GM12873 (cell line): ENCODE results near the gene LRMDA.

Source experiments
- TF ChIP-seq, protein P1 (sequence below): IDR thresholded peaks from 2 replicates; pipeline ENCODE4 v1.5.1; 2012; ENCODE audit warnings: low read depth, mild to moderate bottlenecking, moderate library complexity, low read length, control low read depth; ENCODE audit not compliant: insufficient read depth; ENCODE audit errors: missing control alignments

The LRMDA gene

DNA sequence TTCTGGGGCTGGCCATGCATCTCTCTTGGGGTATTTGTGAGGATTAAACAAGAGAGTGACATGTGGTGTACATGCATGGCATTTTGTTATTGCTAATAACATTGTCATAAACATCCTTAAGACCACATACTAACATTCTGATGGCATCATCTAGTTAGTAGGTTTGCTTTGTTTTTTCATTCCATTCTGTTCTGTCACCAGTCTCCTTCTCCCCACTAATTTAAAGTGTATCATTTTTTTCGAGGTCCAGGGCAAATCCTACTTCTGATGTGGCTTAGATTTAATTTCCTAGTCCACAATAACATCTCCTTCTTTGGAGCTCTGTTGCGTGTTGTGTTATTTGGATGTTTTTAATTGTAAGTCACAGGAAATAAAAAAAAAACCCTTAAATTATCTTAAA lies 248.1 kb downstream of the LRMDA start:
- TF ChIP-seq, protein P1, sequence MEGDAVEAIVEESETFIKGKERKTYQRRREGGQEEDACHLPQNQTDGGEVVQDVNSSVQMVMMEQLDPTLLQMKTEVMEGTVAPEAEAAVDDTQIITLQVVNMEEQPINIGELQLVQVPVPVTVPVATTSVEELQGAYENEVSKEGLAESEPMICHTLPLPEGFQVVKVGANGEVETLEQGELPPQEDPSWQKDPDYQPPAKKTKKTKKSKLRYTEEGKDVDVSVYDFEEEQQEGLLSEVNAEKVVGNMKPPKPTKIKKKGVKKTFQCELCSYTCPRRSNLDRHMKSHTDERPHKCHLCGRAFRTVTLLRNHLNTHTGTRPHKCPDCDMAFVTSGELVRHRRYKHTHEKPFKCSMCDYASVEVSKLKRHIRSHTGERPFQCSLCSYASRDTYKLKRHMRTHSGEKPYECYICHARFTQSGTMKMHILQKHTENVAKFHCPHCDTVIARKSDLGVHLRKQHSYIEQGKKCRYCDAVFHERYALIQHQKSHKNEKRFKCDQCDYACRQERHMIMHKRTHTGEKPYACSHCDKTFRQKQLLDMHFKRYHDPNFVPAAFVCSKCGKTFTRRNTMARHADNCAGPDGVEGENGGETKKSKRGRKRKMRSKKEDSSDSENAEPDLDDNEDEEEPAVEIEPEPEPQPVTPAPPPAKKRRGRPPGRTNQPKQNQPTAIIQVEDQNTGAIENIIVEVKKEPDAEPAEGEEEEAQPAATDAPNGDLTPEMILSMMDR = no peak

DNA sequence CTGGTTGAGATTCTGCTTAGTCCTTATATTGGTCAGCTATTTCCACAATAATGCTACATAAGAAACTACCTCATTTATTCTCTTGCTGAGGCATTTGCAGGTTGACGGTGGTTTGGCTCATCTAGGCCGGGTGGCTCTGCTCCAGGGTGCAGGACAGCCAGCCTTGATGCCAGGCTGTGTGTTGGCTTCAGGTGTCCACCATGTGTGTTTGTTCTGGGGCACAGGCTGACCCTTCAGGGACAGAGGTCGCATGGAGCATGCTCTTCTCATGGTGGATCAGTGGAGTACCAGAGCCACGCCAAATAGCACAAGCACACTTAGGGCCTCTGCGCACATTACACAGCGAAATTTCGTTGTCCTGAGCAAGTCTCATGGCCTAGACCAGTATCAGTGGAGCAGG lies 249.9 kb downstream of the LRMDA start:
- TF ChIP-seq, protein P1 = no peak

DNA sequence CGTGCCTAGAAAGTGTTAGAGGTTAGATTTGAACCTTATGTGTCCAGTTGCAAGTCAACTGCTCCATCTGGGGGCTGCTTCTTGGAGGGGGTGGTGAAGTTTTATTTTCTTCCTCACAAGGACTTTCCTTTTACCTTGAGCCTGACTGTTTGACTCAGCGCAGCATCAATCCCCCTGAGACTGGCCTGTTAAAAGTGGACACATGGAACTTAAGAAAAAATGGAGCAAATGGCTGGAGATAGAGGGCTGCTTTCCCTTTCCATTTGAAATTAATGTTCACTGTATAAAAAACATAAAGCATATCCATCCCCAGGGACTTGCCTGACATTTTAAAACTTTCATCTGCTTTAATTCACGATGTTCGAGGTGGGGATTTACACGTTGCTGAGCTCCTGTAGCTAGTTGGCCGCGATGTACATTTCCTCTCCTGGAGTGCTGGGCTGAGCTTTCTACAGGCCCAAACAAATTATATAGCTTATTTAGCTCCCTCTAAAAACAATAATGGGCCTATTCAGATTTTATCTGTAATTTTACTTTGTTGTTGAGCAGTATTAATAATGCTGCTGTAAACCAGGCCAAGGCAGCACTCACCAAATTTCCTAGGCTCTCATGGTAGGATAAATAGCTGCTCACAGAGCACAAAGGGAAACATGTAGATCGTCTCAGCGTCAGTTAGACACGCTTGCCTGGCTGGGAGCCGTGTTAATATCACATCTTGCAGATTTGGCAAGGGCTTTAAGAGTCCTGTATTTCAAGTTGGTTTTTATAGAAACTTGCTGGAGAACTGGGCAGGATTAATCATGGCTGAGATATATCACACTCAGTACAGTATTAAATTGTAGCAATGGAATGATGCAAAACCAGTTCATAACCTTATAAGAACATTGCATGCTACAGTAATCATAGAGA lies 251.5 kb downstream of the LRMDA start:
- TF ChIP-seq, protein P1 = no peak

DNA sequence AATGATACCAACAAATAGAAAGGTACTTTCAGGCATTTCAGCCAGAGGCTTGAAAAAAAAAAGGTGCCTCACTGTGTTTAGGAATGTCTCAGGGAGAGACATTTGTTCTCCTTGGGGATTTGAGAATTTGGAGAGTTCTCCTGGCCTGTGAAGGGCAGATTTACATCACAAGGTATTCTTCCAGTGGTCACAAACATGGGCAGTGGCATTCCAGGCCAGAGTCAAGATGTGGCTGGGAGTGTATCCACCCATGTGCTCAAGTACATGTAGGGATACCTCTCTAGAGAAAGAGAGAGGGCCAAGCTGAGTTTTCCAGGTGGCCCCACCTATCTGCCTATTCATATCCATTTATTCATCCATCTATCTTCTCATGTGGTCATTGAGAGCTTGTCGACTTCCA lies 253.8 kb downstream of the LRMDA start:
- TF ChIP-seq, protein P1 = no peak

DNA sequence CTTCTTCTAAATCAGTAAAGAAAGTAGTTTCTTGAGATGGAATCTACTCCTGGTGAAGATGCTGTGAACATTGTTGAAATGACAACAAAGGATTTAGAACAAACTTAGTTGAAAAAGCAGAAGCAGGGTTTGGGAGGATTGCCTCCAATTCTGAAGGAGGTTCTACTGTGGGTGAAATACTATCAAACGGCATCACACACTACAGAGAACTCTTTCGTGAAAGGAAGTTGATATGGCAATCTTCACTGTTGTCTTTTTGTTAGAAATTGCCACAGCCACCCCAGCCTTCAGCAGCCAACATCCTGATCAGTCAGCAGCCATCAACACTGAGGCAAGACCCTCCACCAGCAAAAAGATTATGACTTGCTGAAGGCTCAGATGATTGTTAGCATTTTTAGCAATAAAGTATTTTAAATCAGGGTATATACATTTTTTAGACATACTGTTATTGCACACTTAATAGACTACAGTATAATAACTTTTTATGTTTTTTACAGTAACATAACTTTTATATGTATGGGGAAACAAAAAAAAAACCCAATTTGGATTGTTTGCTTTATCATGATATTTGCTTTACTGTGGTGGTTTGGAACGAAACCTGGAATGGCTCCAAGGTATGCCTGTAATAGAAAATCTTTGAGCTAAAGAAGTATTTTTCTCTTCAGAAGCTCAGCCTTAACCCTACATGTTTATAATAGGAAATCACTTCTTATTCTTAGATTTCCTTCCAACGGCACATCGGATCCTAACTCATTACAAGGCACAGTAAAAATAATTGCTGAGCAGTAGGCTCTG lies 257.3 kb downstream of the LRMDA start:
- TF ChIP-seq, protein P1 = no peak

DNA sequence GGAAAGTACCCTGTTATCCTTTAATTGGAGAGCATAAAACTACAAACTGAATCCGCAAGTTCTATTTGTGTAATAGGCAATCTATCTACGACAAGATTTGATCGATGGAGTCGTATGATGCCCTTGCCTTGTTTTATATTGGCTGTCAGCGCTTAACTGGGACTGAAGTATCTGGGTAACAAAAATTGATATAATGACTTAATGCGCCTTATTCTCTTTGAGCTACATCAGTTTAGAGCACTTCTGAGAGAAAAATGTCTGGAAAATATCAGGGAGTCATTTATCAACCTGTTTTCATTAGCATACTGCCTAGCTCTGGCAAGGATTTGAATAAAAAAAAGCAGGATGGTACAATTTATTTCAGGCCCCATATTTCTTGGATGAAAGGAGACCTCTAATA lies 262.1 kb downstream of the LRMDA start:
- TF ChIP-seq, protein P1 = no peak

DNA sequence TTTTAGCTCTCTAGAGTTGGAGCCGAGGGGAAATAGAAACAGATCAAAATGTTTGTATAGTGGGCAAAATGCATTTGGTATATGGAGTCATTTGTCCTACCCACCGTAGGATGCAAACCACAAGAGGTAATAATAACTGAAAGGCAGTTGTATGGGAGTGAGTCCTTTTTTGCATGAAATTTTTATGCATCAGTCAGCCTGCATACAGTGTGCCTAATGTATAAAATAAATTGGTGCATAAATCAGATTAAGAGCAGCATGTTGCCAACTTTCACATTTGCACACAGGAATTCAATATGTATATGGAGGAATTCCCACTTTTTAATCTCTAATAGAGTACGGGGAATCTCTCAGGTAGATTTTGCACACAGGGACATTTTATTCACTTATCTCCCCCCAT lies 262.8 kb downstream of the LRMDA start:
- TF ChIP-seq, protein P1 = no peak
